HG02943 (cell line): ENCODE measurements around the gene DLGAP3.
"Not testable (repeated sequence)": the region's sequence is repeated elsewhere in the genome, so short reads cannot be mapped to it uniquely, and the experiment has no call there.

Source experiments
- ATAC-seq: cut with Tn5 transposase; IDR thresholded peaks from one replicate; pipeline ENCODE4 v1.9.1; 2021; ENCODE audit warnings: mild to moderate bottlenecking, low read depth, moderate library complexity; ENCODE audit not compliant: unreplicated experiment

The DLGAP3 gene, protein sequence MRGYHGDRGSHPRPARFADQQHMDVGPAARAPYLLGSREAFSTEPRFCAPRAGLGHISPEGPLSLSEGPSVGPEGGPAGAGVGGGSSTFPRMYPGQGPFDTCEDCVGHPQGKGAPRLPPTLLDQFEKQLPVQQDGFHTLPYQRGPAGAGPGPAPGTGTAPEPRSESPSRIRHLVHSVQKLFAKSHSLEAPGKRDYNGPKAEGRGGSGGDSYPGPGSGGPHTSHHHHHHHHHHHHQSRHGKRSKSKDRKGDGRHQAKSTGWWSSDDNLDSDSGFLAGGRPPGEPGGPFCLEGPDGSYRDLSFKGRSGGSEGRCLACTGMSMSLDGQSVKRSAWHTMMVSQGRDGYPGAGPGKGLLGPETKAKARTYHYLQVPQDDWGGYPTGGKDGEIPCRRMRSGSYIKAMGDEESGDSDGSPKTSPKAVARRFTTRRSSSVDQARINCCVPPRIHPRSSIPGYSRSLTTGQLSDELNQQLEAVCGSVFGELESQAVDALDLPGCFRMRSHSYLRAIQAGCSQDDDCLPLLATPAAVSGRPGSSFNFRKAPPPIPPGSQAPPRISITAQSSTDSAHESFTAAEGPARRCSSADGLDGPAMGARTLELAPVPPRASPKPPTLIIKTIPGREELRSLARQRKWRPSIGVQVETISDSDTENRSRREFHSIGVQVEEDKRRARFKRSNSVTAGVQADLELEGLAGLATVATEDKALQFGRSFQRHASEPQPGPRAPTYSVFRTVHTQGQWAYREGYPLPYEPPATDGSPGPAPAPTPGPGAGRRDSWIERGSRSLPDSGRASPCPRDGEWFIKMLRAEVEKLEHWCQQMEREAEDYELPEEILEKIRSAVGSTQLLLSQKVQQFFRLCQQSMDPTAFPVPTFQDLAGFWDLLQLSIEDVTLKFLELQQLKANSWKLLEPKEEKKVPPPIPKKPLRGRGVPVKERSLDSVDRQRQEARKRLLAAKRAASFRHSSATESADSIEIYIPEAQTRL

DNA sequence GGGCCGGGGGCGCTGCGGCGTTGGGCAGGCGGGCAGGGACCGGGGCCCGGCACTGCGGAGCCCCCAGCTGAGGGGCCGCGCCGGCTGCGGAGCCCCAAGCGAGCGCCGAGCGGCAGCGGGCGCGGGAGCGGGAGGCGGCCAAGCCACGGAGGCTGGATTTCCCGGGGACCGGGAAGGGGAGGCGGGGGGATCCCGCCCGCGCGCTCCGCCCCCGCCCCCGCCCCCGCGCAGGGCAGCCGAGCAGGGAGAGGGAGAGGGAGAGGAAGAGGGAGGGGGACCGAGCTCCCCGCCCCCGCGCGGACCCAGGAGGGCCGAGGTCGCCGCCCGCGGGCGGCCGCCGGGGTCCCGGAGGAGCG, at the start of gene DLGAP3:
TSS of gene DLGAP3 (minus strand) at position 154 of the 356 bp plus-strand sequence. CDS start 24,267 bp downstream, outside the sequence.
- ATAC-seq = no peak

DNA sequence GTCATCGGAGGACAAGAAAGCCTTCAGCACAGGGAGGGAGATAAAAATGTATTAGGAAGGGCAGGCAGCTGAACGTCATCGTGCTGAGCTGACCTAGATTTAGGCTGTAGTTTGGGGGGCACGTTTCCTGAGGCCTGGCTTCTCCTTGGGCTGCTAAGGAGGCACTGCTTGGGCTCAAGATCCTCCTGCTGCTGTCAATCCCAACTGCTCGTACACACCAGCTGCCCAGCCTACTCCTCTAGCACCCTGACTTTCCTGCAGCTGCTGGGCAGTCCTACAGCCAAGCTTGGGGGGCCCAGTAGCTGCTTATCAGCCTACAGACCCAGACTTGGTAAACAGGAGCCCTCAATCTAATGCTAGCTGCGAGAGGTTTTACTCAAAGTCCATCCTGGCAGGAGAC, 49.5 kb upstream of the DLGAP3 start:
- no peak for ATAC-seq

DNA sequence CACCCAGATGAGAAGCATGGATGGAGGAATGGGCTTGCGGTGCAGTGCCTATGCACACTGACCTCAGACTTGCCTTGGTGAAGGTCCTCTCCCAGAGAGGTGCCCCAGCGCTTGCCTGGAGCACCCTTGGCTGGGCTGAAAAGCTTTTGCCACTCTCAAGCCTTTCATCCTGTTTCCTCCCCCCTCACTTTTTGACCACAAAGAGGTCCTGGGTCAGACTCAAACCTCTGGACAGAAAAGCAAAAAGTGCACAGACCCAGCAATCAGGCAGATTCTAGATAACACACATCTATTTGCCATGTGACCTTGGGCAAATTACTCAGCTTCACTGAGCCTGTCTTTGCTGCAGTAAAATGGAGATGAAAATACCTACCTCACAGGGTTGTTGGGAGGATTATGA, 48.4 kb upstream of the DLGAP3 start:
- ATAC-seq = no peak

DNA sequence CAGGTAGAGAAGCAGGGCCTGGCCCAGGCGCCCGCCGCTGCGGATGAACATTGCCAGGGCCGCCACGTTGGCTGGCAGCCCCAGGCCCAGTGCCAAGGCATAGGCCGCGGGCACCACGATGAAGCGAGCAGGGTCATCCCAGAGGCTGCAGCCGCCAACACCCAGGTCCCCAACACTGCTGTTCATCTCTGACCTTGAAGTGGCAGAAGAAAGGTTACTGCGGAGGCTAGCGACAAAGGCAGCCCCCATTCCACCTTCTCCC, 47.7 kb upstream of the DLGAP3 start:
- no peak for ATAC-seq

DNA sequence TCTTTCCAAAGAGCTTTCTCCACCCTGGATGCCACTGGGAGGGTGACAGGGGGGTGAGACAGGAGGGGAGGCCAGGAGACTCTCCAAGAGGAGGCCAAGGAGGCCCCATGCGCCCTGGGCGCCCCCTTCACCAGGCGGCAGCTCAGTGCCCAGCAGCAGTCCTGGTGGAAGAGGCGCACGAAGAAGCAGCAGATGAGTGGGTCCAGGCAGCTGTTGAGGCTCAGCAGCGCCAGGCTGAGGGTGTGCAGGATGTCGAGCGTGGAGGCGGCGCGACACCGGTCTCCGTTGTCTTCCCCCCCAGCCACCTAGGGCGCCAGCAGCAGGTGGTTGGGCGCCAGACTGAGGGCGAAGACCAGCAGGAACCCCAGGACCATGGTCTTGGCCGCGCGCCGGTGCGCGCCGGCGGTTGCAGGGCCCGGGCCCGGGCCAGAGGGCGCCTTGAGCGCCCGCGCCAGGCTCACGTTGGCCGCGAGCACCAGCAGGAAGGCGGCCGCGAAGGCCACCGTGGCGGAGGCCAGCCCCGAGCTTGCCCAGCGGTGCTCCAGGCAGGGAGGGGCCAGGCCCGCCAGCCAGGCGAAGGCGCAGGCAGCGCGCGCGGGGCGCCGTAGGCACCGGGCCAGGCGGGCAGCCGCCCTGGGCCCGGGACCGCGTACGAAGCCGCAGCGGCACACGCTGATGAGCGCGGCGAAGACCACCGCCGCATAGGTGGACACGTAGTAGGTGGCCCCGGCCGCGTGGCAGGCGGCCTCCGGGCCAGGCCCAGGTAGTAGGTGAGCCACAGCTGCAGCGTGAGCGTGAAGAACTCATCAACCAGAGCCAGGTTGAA, 47.1 kb upstream of the DLGAP3 start:
- no peak for ATAC-seq

DNA sequence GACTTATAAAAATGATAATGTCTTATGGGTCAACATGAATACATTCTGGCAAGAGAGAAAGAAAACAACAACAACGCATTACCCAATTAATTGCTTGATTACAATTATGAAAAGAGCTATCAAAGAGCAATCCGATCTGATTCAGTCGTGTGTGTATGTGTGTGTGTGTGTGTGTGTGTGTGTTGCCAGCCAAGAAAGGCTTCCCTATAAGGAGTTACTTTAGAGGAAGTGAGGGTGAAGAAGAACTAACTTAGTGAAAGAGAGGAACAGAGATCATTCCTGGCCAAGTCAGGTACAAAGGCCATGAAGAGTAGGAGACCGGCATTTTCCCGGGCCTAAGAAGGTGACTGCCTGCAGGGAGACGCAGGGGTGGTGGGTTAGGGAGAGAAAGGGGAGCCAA, 46.3 kb upstream of the DLGAP3 start:
- ATAC-seq = no peak

DNA sequence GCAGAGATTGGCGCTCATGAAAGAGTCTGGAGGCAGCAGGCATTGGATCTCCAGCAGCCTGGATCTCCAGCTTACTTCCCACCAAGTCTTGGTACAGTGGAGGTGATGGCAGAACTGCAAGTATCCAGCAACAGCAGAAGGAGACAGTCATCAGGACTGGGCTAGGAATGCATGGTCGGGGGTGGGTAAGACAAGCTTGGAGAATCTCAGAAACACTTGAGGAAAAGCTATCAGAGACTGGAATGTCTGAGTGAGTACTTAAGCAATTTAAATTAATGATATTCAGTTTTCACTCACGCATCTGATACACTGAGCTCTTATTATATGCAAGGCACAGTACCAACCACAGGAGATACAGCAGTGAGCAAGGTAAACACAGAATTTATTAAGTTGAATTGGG, 45.9 kb upstream of the DLGAP3 start:
- ATAC-seq = no peak

DNA sequence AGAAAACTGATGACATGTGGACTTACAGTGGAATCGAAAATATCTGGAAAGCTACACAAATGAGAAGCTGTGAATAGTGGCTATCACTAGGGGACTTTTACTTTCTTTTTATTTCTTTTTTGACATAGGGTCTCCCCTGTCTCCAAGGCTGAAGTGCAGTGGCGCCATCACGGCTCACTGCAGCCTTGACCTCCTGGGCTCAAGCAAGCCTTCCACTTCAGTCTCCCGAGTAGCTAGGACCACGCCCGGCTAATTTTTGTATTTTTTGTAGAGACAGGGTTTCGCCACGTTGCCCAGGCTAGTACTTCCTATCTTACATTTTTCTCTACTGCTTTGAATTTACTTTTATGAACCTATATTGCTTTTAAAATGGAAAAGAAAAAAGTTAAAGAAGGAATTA, 45.2 kb upstream of the DLGAP3 start:
- ATAC-seq = no peak

DNA sequence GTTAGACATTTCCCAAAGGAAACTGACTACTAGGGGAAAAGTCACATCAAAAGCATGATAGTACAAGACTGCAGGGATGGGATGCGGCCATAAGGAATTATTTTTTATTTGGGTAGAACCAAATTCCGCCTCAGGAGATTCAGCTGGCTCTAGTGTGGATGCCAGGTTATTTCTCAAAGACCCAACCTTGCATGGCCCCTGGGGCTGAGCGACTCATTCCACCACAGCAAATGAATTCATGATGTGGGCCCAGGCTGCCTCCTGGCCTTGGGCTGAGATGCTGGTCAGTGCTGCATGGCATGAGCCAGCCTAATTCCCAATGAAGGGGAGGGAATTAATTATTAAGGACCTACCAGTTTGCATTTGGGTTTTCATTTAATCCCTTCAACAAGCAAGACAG, 43.9 kb upstream of the DLGAP3 start:
- no peak for ATAC-seq

DNA sequence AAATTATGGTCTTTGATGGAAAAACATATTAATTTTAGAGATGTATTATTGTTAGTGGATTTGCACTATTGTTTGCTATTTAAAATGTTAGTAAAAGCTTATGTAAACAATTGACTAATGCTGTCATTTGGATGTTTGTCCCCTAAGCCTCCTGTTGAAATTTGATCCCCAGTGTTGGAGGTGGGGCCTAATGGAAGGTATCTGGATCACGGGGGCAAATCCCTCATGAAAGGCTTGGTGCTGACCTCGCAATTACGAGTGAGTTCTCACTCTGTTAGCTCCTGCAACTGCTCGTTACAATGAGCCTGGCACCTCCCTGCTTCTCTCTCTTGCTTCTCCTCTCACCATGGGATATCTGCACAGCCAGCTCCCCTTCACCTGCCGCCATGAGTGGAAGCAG, 41.4 kb upstream of the DLGAP3 start:
- ATAC-seq = no peak

DNA sequence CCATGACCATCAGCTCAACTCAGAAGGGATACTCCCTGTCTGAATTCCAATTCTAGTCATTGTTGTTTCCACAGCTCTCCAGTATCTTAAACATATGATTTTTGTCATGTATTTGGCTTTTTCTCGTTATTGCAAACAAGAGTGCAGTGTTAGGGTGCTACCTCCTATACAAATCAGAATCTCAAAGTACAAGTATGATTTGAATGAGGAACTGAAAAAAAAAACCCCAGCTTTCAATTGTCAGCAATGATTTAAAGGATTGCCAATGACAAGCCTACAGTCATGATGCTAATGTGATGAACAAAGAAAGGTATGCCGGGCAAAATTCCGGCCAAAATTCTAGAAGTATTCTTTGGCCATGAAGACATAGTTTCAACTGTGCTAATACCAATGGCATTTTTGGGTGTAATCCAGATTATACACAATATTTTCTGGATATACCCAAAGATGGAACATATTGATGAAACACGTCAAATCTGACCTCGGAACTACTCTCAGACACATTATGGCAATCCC, 40.8 kb upstream of the DLGAP3 start:
- no peak for ATAC-seq

DNA sequence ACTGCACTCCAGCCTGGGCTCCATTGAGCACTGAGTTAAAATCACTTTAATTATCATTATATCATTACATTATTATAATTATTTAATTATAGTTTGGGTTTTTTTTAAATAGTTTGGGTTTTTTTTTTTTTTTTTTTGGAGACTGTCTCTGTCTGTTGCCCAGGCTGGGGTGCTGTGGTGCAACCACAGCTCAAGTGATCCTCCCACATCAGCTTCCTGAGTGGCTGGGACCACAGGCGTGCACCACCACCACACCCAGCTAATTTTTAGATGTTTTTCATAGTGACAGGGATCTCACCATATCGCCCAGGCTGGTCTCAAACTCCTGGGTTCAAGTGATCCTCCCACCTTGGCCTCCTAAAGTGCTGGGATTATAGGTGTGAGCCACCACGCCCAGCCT, 38.8 kb upstream of the DLGAP3 start:
- ATAC-seq = not testable (repeated sequence)

DNA sequence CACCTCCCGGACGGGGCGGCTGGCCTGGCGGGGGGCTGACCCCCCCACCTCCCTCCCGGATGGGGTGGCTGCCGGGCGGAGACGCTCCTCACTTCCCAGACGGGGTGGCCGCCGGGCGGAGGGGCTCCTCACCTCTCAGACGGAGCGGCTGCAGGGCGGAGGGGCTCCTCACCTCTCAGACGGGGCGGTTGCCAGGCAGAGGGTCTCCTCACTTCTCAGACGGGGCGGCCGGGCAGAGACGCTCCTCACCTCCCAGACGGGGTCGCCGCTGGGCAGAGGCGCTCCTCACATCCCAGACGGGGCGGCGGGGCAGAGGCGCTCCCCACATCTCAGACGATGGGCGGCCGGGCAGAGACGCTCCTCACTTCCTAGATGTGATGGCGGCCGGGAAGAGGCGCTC, 38.2 kb upstream of the DLGAP3 start:
- ATAC-seq = not testable (repeated sequence)

DNA sequence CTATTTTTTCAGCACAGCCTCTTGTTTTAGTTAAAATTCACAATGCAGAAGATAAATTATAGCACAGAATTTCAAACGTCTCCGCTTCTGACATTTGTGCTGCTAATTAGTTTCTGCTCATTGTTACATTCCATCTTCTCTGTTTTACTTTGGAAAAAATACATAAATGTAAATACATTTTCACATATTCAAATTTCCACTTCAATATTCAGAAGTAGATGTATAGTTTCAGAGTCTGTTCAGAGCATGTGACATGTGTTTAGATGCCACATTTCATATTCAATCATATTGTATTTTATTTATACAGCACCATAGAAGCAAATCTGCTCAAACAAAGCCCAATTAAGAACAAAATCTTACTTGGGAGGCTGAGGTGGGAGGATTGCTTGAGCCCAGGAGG, 36.1 kb upstream of the DLGAP3 start:
- no peak for ATAC-seq

DNA sequence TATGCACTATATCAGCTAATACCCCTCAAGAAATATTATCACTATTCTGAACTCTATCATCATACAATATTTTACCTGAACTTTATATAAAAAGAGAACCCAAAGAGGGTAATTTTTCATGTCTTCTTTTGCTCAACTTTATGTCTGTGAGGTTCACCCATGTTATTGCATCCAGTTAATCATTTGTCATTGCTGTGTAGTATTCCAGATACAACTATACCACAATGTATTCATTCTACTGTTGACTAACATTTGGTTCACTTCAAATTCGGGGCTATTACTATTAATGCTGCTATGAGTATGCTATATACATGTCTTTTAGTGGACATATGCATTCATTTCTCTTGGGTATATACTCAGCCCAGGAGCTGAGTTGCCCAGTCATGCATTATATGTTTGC, 21.0 kb upstream of the DLGAP3 start:
- ATAC-seq = no peak

DNA sequence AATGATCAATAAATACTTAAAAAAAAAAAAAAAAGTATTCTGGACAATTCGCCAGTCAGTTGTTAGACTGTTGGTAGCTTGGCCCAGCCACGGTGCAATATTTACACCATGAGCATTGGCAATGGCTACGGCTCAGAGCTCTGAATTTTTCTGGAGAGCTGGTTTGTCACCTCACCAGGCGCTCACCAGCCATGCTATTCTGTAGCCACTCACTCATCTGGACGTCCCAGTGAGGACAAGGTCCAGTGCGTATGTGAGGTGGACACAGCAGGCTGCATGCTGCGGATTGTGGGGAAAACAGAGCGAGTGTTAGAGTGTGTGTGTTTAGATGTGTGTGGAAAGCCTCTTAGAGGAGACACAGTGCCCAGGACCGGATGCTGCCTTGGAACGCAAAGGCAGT, 19.3 kb upstream of the DLGAP3 start:
- not testable (repeated sequence) for ATAC-seq

DNA sequence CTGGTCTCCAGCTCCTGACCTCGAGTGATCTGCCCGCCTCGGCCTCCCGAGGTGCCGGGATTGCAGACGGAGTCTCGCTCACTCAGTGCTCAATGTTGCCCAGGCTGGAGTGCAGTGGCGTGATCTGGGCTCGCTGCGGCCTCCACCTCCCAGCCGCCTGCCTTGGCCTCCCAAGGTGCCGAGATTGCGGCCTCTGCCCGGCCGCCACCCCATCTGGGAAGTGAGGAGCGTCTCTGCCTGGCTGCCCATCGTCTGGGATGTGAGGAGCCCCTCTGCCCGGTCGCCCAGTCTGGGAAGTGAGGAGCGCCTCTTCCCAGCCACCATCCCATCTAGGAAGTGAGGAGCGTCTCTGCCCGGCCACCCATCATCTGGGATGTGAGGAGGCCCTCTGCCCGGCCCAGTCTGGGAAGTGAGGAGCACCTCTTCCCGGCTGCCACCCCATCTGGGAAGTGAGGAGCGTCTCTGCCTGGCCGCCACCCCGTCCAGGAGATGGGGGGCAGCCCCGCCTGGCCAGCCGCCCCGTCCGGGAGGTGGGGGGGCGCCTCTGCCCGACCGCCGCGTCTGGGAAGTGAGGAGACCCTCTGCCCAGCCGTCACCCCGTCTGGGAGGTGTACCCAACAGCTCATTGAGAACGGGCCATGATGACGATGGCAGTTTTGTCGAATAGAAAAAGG, 18.3 kb upstream of the DLGAP3 start:
- not testable (repeated sequence) for ATAC-seq

DNA sequence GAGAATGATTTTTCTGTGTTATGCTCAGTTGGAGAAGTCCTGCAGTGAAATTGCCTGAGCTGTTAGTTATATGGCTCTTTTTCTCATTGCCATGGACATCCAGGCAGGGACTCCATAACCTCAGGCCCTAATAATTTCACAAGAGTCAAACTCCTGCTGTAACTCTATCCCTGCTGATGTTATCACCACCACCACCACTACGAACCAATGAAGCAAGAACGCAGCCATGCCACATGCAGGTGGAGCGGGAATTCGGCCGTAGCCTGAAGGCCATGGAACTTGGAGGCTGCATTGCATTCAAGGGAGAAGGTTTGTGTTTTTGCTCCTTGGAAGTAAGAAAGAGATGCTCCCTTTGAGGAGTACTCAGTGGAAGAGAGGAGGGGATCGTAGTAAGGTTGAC, 16.8 kb upstream of the DLGAP3 start:
- no peak for ATAC-seq

DNA sequence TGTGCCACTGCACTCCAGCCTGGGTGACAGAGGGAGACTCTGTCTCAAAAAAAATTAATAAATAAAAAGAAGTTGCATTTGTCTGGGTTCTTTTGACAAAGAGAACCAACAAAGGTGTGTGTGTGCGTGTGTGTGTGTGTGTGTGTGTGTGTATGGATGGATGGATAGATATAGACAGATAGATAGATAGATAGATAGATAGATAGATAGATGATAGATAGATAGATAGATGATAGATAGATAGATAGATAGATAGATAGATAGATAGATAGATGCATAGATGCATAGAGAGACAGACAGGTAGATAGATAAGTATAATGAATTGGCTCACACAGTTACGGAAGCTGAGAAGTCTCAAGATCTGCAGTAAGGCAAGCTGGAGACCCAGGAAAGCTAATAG, 12.3 kb upstream of the DLGAP3 start:
- not testable (repeated sequence) for ATAC-seq

DNA sequence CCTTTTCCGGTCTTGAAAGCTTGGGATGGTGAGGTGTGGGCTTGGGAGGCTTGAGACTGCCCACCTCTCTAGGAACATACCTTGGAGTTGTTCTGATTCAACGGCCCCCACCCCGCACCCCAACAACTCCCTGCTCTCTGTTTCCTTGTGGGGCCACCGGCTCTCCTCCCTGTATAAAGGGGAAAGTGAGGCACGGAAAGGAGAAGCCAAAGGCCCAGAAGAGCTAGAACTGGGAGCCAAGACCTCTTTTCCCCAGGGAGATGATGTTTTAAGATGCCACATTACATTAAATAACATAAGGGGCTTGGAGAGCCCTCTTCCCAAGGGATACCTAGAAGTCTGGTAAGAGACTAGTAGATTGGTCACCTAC, 1.2 kb upstream of the DLGAP3 start:
- ATAC-seq = no peak
